WTC11 (cell line): ENCODE measurements around the gene KCTD16.

Experiments
- ARID4B ChIP-seq: sonication (generic); formaldehyde crosslinking; IDR thresholded peaks from 2 replicates; pipeline ENCODE4 v1.8.0; 2023; ENCODE audit warnings: missing genetic modification reagents, mild to moderate bottlenecking, borderline replicate concordance
- CREB1 ChIP-seq: sonication (generic); formaldehyde crosslinking; IDR thresholded peaks from 2 replicates; pipeline ENCODE4 v1.8.0; 2023; ENCODE audit warnings: mild to moderate bottlenecking, missing genetic modification reagents
- CTCF ChIP-seq: fragments of 200-600 bp; IDR thresholded peaks from 2 replicates; pipeline ENCODE4 v1.8.0; 2022; ENCODE audit warnings: antibody characterized with exemption
- JAZF1 ChIP-seq: fragments of 250-450 bp; sonication (Bioruptor Pico); IDR thresholded peaks from 2 replicates; pipeline ENCODE4 v1.9.0; 2021; ENCODE audit warnings: moderate library complexity, mild to moderate bottlenecking, inconsistent platforms
- JUN ChIP-seq: sonication (generic); formaldehyde crosslinking; IDR thresholded peaks from 2 replicates; pipeline ENCODE4 v1.8.0; 2023; ENCODE audit warnings: mild to moderate bottlenecking, missing genetic modification reagents
- MAX ChIP-seq: sonication (generic); formaldehyde crosslinking; IDR thresholded peaks from 2 replicates; pipeline ENCODE4 v1.8.0; 2022; ENCODE audit warnings: mild to moderate bottlenecking, missing genetic modification reagents
- NFE2L1 ChIP-seq: sonication (generic); formaldehyde crosslinking; IDR thresholded peaks from 2 replicates; pipeline ENCODE4 v1.8.1; 2023; ENCODE audit warnings: missing genetic modification reagents
- TEAD4 ChIP-seq: sonication (generic); formaldehyde crosslinking; IDR thresholded peaks from 2 replicates; pipeline ENCODE4 v1.8.0; 2022; ENCODE audit warnings: mild to moderate bottlenecking, missing genetic modification reagents
- ZNF512 ChIP-seq: sonication (generic); formaldehyde crosslinking; IDR thresholded peaks from 2 replicates; pipeline ENCODE4 v1.8.1; 2022; ENCODE audit warnings: missing genetic modification reagents, borderline replicate concordance

- TF ChIP-seq CREB1 (CRISPR knock-in tag) = no peak
- TF ChIP-seq JUN (CRISPR knock-in tag) = no peak
- no peak for TF ChIP-seq CTCF
- no peak for TF ChIP-seq ARID4B (CRISPR knock-in tag)
- TF ChIP-seq ZNF512 = no peak
- no peak for TF ChIP-seq NFE2L1 (CRISPR knock-in tag)
- no peak for TF ChIP-seq TEAD4 (CRISPR knock-in tag)
- no peak for TF ChIP-seq JAZF1 (CRISPR knock-in tag)
- no peak for TF ChIP-seq MAX
Measured at GRCh38 chr5:144391044-144391443, 220.4 kb downstream of the KCTD16 start.
